Measurements from ENCODE around the gene RAPGEF2. TPM values are rescaled to one million over a fixed set of nuclear protein-coding genes. Genes with fewer than 3 reads are reported as not detected.

RAPGEF2 gene
- total RNA-seq, 1 experiment from 2014 or later = 37.1 TPM

- H3K79me1 ChIP-seq (ENCODE audit: insufficient read depth, low read depth, low read length, poor library complexity, severe bottlenecking) = no peaks in the 10 kb centered on the region
- H4K8ac ChIP-seq (replicated peaks; ENCODE audit: insufficient read length, low read depth, low read length) = no peak overlapping the region
- Mint-ChIP-seq H3K4me1 (no peaks in the 10 kb centered on the region), H3K4me3 (no peak overlapping the region), H3K27ac (no peak overlapping the region), H3K9me3 (no peaks in the 10 kb centered on the region), H3K36me3 (ENCODE audit: insufficient read depth in 1 of 3, low read depth in 3 of 3) (peaks cover 16 to 50% (median 46%) of the 10 kb centered on the region in 3 experiments; a peak in 6 of 7 replicates), H3K27me3 (ENCODE audit: low read depth) (no peaks in the 10 kb centered on the region)
- no peaks in the 10 kb centered on the region for H3K27me3 ChIP-seq (ENCODE audit: insufficient read depth, low read length)
- no peak for DNase-seq
- no peaks in the 10 kb centered on the region for H3K9me3 ChIP-seq (ENCODE audit: control insufficient read depth, low read depth, low read length)
- no peak overlapping the region for H3T11ph ChIP-seq (ENCODE audit: low read length)
- no peak overlapping the region for H3K23ac ChIP-seq (ENCODE audit: insufficient read length, low read depth, low read length)
- H3K4me2 ChIP-seq (ENCODE audit: insufficient read depth, insufficient read length, low read length) = no peak overlapping the region
- WGBS (ENCODE audit: extremely low coverage, insufficient read length, low lambda C conversion rate) = no CpG with 5 or more reads among the region's 7 CpGs
- H3K18ac ChIP-seq (ENCODE audit: insufficient read length, low read depth, low read length) = no peak overlapping the region
- H3K4me1 ChIP-seq (ENCODE audit: insufficient read depth, low read length) = no peaks in the 10 kb centered on the region
- H3K4ac ChIP-seq (ENCODE audit: low read depth, low read length) = no peak overlapping the region
- H2BK5ac ChIP-seq (ENCODE audit: insufficient read length, low read length) = no peak overlapping the region
- no peak overlapping the region for H3K56ac ChIP-seq (ENCODE audit: insufficient read length, low read depth, low read length)
- H2BK20ac ChIP-seq (ENCODE audit: low read depth, low read length, poor library complexity, severe bottlenecking) = no peak overlapping the region
- no peak for TF ChIP-seq CTCF (conservative IDR thresholded peaks at IDR 0.05)
- H4K91ac ChIP-seq (ENCODE audit: insufficient read length, low read depth, low read length) = no peak overlapping the region
- no peak overlapping the region for H2BK120ac ChIP-seq (ENCODE audit: low read depth, low read length, poor library complexity, severe bottlenecking)
- no peak overlapping the region for H2AK5ac ChIP-seq (ENCODE audit: insufficient read length, low read length)
- H2BK15ac ChIP-seq (ENCODE audit: low read depth, low read length) = no peak overlapping the region
- no peak overlapping the region for H3K14ac ChIP-seq (ENCODE audit: insufficient read depth, low read length)
- no peaks in the 10 kb centered on the region for H4K20me1 ChIP-seq (ENCODE audit: control insufficient read depth, insufficient read depth, insufficient read length)
- no peak overlapping the region for H3K27ac ChIP-seq (ENCODE audit: insufficient read length, low read depth, low read length)
- no peak overlapping the region for H2BK12ac ChIP-seq (ENCODE audit: insufficient read length, low read depth, low read length)
- no peaks in the 10 kb centered on the region for H3K23me2 ChIP-seq (ENCODE audit: insufficient read length, low read depth, low read length, poor library complexity, severe bottlenecking)
- H3K9ac ChIP-seq (ENCODE audit: extremely low read depth, insufficient read length, low read length) = no peak overlapping the region
- no peaks in the 10 kb centered on the region for H3K79me2 ChIP-seq (ENCODE audit: insufficient read depth, low read length)
- H2AFZ ChIP-seq (ENCODE audit: low read length) = no peak overlapping the region
- no peak overlapping the region for H4K5ac ChIP-seq (ENCODE audit: insufficient read length, low read depth, low read length)
Measured at GRCh38 chr4:159352609-159353008, 249.7 kb downstream of the RAPGEF2 start.
